RWPE2 (cell line): Measurements from ENCODE around the gene TAF5L.

ENCODE experiments used
- ATAC-seq: fragments of 200-7000 bp; cut with Tn5 transposase; 3 replicates; pipeline ENCODE4 v1.9.1; 2021; ENCODE audit warnings: low read depth
- DNase-seq: peaks from one replicate; pipeline ENCODE4 v3.0.0-alpha.2; 2020; ENCODE audit warnings: low spot score
- H3K27ac ChIP-seq: fragments of 450-650 bp; 2 replicates; pipeline ENCODE4 v1.5.1; 2017; ENCODE audit warnings: mild to moderate bottlenecking; ENCODE audit not compliant: poor library complexity, severe bottlenecking
- H3K27me3 ChIP-seq: fragments of 250-450 bp; sonication (Bioruptor Pico); 2 replicates; pipeline ENCODE4 v1.5.1; 2021; ENCODE audit warnings: mild to moderate bottlenecking, moderate library complexity; ENCODE audit not compliant: insufficient read depth, poor library complexity, severe bottlenecking
- H3K36me3 ChIP-seq: fragments of 250-450 bp; sonication (Bioruptor Pico); 2 replicates; pipeline ENCODE4 v1.5.1; 2020; ENCODE audit warnings: low read depth, mild to moderate bottlenecking, moderate library complexity
- H3K4me1 ChIP-seq: fragments of 250-450 bp; sonication (Bioruptor Pico); 2 replicates; pipeline ENCODE4 v1.5.1; 2021; ENCODE audit warnings: mild to moderate bottlenecking, moderate library complexity; ENCODE audit not compliant: insufficient read depth, poor library complexity, severe bottlenecking
- H3K4me3 ChIP-seq: fragments of 250-450 bp; sonication (Bioruptor Pico); 2 replicates; pipeline ENCODE4 v1.5.1; 2021; ENCODE audit warnings: mild to moderate bottlenecking, moderate library complexity; ENCODE audit not compliant: severe bottlenecking
- H3K9me3 ChIP-seq: fragments of 250-450 bp; sonication (Bioruptor Pico); 2 replicates; pipeline ENCODE4 v1.5.1; 2021; ENCODE audit warnings: mild to moderate bottlenecking, moderate library complexity; ENCODE audit not compliant: severe bottlenecking
- TF ChIP-seq, protein P1 (sequence below): fragments of 450-650 bp; IDR thresholded peaks from one replicate; pipeline ENCODE4 v1.5.1; 2017; ENCODE audit warnings: mild to moderate bottlenecking, moderate library complexity; ENCODE audit not compliant: poor library complexity, severe bottlenecking

The TAF5L gene

DNA sequence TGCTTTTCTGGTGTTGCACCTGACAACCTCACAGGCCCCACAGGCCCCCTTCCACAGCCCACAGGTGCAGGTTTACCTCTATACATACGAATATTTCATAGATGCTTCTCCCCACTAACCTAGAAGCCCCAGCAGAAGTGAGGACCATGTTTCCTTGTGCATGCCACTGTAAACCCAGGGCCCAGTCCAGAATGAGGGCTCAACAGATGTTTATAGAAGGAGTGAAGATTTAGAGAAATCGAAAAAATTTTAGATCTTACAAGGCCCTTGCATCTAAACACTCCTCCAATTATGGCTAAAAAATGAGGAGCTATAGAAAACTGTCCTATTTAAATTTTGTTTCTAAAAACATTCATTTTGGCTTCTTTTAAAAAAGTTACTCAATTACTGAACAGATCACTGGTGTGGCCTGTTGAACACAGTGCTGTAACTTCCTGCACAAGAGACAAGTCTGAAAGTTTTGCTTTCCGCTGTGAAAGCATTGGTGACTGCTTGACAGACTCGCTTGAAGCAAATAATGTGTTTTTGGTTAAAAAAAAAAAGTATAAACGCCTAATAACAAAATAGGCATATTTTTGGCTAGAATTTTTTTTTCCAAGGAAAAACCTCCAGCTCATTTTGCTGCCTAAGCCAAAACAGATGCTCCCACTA lies 68.6 kb downstream of the TAF5L start:
- no peaks in the 10 kb centered on the region for H3K9me3 ChIP-seq
- TF ChIP-seq, protein P1, sequence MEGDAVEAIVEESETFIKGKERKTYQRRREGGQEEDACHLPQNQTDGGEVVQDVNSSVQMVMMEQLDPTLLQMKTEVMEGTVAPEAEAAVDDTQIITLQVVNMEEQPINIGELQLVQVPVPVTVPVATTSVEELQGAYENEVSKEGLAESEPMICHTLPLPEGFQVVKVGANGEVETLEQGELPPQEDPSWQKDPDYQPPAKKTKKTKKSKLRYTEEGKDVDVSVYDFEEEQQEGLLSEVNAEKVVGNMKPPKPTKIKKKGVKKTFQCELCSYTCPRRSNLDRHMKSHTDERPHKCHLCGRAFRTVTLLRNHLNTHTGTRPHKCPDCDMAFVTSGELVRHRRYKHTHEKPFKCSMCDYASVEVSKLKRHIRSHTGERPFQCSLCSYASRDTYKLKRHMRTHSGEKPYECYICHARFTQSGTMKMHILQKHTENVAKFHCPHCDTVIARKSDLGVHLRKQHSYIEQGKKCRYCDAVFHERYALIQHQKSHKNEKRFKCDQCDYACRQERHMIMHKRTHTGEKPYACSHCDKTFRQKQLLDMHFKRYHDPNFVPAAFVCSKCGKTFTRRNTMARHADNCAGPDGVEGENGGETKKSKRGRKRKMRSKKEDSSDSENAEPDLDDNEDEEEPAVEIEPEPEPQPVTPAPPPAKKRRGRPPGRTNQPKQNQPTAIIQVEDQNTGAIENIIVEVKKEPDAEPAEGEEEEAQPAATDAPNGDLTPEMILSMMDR, result no peak
- H3K4me3 ChIP-seq, result peak overlapping the region; percentile 95
- DNase-seq (no peak), ATAC-seq (no peak)
- peak overlapping the region; percentile 52 for H3K27ac ChIP-seq
- no peaks in the 10 kb centered on the region for H3K36me3 ChIP-seq
- no peaks in the 10 kb centered on the region for H3K27me3 ChIP-seq
- no peaks in the 10 kb centered on the region for H3K4me1 ChIP-seq

DNA sequence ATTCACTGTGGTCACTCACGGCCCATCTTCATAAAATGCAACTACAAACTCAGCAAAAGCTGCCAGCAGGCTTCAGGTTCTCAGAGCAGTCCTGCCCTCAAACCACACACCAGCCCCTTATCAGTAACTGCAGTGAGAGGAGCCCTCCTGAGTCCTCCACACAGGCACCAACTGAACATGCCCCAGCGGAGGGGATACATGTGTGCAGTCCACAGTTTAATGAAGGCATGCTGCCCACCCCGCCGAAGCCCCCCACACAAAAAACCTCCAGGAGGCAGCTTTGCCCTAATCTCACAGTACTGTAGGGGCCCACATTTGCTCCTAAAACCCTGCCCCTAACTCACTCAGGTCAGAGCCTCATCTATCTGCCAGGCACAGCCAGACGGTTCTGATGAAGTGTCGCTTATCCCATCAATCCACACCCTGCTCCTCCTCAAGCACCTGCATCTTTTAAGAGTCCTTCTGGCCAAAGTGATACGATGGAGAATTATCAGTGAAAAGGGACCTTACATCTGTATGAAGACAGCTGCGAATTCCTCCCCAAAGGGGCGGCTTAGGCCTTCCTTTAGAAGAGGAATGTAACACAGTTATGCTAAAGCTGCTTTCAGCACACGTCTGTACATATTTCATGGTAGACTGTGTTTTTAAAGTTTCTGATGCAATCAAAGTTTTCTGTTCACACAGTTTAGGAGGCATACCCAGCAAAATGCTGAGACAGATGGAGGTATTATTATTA lies 70.9 kb downstream of the TAF5L start:
- Histone ChIP-seq H3K9me3 (no peaks in the 10 kb centered on the region), H3K4me3 (no peak overlapping the region), H3K27ac (no peak overlapping the region), H3K36me3 (no peaks in the 10 kb centered on the region), H3K4me1 (no peaks in the 10 kb centered on the region), H3K27me3 (no peaks in the 10 kb centered on the region)
- TF ChIP-seq, protein P1, result no peak
- DNase-seq (no peak), ATAC-seq (no peak)

DNA sequence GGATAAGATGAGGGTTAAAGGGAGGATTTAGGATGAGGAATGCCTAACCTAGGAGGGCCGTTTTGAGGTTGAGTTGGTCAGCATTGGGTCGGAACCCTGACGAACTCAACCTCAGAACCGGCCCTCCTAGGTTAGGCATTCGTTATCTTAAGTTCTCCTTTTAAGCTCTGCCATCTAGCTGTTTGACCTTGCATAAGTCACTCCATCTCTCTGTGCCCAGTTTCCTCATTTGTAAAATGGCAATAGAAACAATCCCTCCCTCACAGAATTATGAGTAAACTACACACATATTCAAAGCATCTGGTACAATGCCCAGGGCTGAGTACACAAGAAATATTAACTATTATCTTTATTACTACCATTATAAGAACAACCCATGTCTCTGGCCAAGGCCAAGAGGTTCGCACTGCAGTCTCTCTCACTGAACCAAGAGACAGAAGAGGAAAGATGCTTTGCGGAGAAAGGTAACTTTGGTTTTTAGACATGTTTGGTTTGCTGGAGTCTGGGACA lies 72.2 kb downstream of the TAF5L start:
- DNase-seq, result no peak
- no peak for ATAC-seq

DNA sequence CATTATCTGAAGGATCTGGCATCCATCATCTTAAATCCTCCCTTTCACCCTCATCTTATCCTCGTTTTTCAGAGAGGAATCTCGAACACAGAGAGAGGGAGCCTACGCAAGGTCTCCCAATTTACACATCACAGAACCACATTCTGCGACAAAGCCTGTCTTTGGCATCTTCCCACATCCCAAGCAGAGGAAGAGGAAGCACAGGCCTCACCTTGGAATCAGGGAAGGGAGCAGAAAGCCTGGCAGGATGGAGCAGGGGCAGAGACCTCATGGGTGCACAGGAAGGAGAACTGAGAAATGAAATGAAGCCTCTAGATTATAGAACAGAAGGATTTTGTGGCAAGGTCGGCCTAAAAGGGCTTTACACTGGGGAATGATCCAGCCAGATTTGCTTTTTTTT lies 73.2 kb downstream of the TAF5L start:
- DNase-seq, result no peak
- H3K4me3 ChIP-seq, result no peak overlapping the region
- no peak for ATAC-seq

More for the DNA sequence above, 72.2 kb downstream of the TAF5L start:
- Histone ChIP-seq H3K4me3 (no peak overlapping the region), H3K4me1 (no peaks in the 10 kb centered on the region), H3K27me3 (no peaks in the 10 kb centered on the region), H3K36me3 (no peaks in the 10 kb centered on the region), H3K27ac (no peak overlapping the region), H3K9me3 (no peaks in the 10 kb centered on the region)
- TF ChIP-seq, protein P1, result no peak

More for the DNA sequence above, 73.2 kb downstream of the TAF5L start:
- Histone ChIP-seq H3K9me3 (no peaks in the 10 kb centered on the region), H3K27me3 (no peaks in the 10 kb centered on the region), H3K36me3 (no peaks in the 10 kb centered on the region), H3K4me1 (no peaks in the 10 kb centered on the region), H3K27ac (no peak overlapping the region)
- TF ChIP-seq, protein P1, result no peak
